ENCODE results near the gene TPD52L2.
"Not testable (repeated sequence)": the region's sequence is repeated elsewhere in the genome, so short reads cannot be mapped to it uniquely, and the experiment has no call there.

The TPD52L2 gene

DNA sequence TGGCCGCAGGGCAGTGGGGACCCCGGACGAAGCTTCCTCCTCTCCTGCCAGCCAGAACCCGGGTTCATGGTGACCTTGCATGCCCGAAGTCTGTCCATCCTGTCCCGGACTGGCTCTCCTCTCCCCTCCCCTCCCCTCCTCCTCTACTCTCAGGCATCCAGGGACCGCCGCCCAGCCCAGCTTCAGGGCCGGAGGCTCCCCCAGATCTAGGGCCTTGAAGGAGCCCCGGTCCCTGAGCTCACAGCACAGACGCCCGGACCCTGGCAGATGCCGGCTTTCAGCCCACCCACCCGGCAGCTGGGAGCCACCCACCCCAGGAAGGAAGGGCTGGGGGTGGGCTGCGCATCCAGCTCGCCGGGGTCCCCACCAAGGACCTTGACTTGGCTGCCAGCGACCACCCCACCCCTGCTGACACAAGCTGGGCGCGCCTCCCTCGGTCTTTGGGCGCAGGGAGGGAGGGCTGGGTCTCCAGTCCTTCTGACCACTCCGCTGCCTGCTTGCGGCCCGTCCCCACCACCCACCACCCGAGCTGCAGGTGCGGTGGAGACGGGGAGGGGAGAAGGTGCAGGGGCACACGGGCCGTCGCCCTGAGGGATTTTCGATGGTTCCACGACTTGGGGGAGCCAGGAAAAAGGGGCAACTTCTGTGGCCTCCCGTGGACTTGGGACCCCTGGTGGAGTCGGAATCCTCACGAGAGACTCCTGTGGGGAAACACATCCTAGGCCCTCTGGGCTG lies 9.5 kb upstream of the TPD52L2 start:
- DNase-seq (ENCODE audit: low read depth in 3 of 3, low spot score in 1 of 3): no peak

DNA sequence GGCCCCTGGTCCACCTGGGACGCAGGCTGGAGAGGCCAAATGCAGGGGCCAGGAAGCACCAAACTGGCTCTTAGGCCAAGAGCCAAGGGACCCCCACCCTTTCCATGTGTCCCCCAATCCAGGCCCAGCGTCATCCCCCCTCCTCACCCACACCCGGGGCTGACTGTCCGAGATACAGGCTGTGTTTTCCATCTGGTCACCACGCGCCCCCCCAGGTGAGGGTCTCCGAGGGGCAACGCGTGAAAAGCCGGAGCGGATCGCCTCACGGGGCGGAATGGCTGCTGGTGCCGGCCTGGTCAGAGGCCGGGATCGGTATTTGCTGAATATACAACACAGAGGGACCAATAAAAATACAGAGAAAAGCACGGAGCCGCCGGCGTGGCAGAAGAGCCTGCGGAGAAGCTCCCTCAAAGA lies 9.0 kb upstream of the TPD52L2 start:
- no peak for DNase-seq (ENCODE audit: low read depth in 3 of 3, low spot score in 1 of 3)

DNA sequence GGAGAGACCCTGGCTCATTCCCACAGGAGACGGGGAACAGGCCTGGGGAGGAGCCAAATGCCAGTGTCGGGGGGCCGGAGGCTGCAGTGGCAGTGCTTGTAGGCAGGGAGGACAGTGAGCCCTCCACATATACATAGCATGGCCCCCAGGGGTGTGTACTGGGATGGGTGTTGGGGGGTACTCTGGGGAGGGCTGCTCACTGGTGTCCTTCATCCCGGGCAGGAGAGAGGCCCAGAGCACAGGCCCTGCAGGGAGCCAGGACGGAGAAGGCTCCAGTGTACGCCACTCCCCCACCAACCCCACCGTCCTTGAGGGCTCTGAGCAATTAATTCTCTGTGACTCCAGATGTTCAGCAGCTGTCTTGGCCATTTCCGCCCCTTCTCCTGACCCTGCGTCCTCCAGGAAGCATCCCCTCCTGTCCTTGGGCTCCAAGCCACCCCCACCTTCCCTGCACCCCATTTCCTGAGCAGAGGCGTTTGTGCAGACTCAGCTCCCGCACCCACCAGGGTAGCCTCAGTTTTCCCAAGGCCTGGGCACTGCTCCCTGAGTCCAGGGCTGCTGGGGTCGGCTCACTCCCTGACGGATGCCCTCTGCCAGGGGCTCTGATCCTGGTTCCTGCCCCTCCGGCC lies 7.2 kb upstream of the TPD52L2 start:
- DNase-seq (ENCODE audit: low read depth in 3 of 3, low spot score in 1 of 3): no peak

- no peak for DNase-seq (ENCODE audit: low read depth in 3 of 3, low spot score in 1 of 3)
Observed at GRCh38 chr20:63858393-63859165, 6.5 kb upstream of the TPD52L2 start.

- no peak for DNase-seq (ENCODE audit: low read depth in 3 of 3, low spot score in 1 of 3)
Observed at GRCh38 chr20:63859166-63859699, 5.8 kb upstream of the TPD52L2 start.

- no peak for DNase-seq (ENCODE audit: low read depth in 3 of 3, low spot score in 1 of 3)
Observed at GRCh38 chr20:63860325-63861051, 4.6 kb upstream of the TPD52L2 start.

GRCh38 chr20:63861365-63861934 lies 3.6 kb upstream of the TPD52L2 start, which contains the start of gene ABHD16B:
Gene ABHD16B (plus strand): TSS chr20:63861498. CDS start chr20:63861541, 43 bp downstream.
- no peak for DNase-seq (ENCODE audit: low read depth in 3 of 3, low spot score in 1 of 3)

GRCh38 chr20:63861981-63862901 lies 2.8 kb upstream of the TPD52L2 start:
- DNase-seq (ENCODE audit: low read depth in 3 of 3, low spot score in 1 of 3): no peak

- no peak for DNase-seq (ENCODE audit: low read depth in 3 of 3, low spot score in 1 of 3)
Observed at GRCh38 chr20:63863021-63863797, 1.9 kb upstream of the TPD52L2 start.

- DNase-seq (ENCODE audit: low read depth in 3 of 3, low spot score in 1 of 3): peak; percentile 47 to 58 (median 55)
Observed at GRCh38 chr20:63863798-63864544, 1.1 kb upstream of the TPD52L2 start.

DNA sequence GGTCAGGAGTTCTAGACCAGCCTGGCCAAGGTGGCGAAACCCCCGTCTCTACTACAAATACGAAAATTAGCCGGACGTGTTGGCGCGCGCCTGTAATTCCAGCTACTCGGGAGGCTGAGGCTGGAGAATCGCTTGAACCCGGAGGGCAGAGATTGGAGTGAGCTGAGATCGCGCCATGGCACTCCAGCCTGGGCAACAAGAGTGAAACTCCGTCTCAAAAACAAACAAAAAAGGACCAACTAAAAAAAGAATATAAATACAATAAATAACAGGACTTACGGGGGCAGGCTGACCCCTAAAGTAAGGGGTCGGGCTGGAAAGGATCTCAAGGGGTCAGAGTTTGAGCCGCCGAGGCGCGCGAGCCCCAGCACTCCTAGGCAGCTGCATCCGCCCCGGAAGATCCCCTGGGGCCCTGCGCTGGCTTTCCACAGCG lies 509 bp upstream of the TPD52L2 start:
- DNase-seq (ENCODE audit: low read depth in 3 of 3, low spot score in 1 of 3): no peak

DNA sequence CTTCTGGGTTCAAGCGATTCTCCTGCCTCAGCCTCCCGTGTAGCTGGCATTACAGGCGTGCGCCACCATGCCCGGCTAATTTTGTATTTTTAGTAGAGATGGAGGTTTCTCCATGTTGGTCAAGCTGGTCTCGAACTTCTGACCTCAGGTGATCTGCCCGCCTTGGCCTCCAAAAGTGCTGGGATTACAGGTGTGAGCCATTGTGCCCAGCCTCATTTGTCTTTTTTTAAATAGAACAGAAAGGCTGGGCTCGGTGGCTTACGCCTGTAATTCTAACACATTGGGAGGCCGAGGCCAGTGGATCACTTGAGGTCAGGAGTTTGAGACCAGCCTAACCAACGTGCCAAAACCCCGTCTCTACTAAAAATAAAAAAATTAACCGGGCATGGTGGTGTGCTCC lies 2.0 kb downstream of the TPD52L2 start:
- not testable (repeated sequence) for DNase-seq (ENCODE audit: low read depth in 3 of 3, low spot score in 1 of 3)

GRCh38 chr20:63868264-63868663 lies 3.2 kb downstream of the TPD52L2 start:
- no peak for DNase-seq (ENCODE audit: low read depth in 3 of 3, low spot score in 1 of 3)

- no peak for DNase-seq (ENCODE audit: low read depth in 3 of 3, low spot score in 1 of 3)
Observed at GRCh38 chr20:63873477-63873971, 8.5 kb downstream of the TPD52L2 start.

DNA sequence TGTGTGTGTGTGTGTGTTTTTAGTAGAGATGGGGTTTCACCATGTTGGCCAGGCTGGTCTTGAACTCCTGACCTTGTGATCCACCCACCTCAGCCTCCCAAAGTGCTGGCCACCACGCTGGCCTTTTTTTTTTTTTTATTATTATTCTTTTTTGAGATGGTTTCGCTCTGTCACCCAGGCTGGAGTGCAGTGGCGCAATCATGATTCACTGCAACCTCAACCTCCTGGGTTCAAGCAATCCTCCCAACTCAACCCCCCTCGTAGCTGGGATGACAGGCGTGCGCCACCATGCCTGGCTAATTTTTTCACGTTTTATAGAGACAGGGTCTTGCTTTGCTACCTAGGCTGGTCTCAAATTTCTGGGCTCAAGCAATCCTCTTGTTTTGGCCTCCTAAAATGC lies 9.2 kb downstream of the TPD52L2 start:
- DNase-seq (ENCODE audit: low read depth in 3 of 3, low spot score in 1 of 3): not testable (repeated sequence)

DNA sequence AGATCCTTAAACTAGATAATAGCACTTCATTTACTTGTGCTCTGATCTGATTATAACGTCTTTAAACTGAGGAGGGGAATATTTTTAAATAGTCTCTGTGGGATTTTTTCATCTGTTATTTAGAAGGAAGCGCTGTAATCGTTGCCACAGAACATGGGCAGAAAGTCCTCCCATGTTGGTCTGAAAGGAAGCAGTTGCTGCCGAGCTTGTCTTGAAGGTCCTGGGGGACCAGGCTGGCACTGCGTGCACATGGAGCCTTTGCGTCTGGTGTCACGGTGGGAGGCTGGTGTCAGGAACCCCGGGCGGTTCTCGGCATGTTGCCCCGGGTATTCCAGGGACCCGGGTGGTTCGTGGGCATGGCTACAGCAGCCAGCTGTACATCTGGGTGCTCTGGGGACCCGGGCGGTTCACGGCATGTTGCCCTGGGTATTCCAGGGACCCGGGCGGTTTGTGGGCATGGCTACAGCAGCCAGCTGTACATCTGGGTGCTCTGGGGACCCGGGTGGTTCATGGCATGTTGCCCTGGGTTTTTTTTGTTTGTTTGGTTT lies 11.5 kb downstream of the TPD52L2 start:
- DNase-seq (ENCODE audit: low read depth in 3 of 3, low spot score in 1 of 3): no peak

GRCh38 chr20:63877755-63878470 lies 12.8 kb downstream of the TPD52L2 start:
- DNase-seq (ENCODE audit: low read depth in 3 of 3, low spot score in 1 of 3): no peak

Data from stimulated activated CD4-positive, alpha-beta T cell treated with anti-CD3 and anti-CD28 coated beads, TNF-alpha, amount 100 ng/mL, for 1 hour (primary cell).